Fibroblast of pulmonary artery (primary cell): ENCODE data around the gene UST.

Source experiments
- DNase-seq: peaks from one replicate; pipeline ENCODE4 v3.0.0-alpha.2; 2010; ENCODE audit warnings: low read depth
- H3K4me3 ChIP-seq: replicated peaks from 2 replicates; pipeline ENCODE4 v1.5.1; 2011; ENCODE audit warnings: low read depth, mild to moderate bottlenecking, control low read depth, low read length, moderate library complexity
- TF ChIP-seq, protein P1 (sequence below): IDR thresholded peaks from 2 replicates; pipeline ENCODE4 v1.5.1; 2011; ENCODE audit warnings: mild to moderate bottlenecking, control low read depth, low read length, inconsistent platforms; ENCODE audit errors: missing control alignments

UST gene

GRCh38 chr6:149084808-149085556 is 338.2 kb downstream of the UST start:
- H3K4me3 ChIP-seq: no peak overlapping the region
- TF ChIP-seq, protein P1, sequence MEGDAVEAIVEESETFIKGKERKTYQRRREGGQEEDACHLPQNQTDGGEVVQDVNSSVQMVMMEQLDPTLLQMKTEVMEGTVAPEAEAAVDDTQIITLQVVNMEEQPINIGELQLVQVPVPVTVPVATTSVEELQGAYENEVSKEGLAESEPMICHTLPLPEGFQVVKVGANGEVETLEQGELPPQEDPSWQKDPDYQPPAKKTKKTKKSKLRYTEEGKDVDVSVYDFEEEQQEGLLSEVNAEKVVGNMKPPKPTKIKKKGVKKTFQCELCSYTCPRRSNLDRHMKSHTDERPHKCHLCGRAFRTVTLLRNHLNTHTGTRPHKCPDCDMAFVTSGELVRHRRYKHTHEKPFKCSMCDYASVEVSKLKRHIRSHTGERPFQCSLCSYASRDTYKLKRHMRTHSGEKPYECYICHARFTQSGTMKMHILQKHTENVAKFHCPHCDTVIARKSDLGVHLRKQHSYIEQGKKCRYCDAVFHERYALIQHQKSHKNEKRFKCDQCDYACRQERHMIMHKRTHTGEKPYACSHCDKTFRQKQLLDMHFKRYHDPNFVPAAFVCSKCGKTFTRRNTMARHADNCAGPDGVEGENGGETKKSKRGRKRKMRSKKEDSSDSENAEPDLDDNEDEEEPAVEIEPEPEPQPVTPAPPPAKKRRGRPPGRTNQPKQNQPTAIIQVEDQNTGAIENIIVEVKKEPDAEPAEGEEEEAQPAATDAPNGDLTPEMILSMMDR: no peak
- DNase-seq: no peak

- TF ChIP-seq, protein P1: no peak
Observed at GRCh38 chr6:149085557-149085938, 338.7 kb downstream of the UST start.

GRCh38 chr6:149086363-149086762 is 339.5 kb downstream of the UST start:
- TF ChIP-seq, protein P1: no peak
- H3K4me3 ChIP-seq: no peak overlapping the region
- DNase-seq: no peak

More at GRCh38 chr6:149085557-149085938, 338.7 kb downstream of the UST start:
- DNase-seq: no peak
- no peak overlapping the region for H3K4me3 ChIP-seq

- no peak overlapping the region for H3K4me3 ChIP-seq
- no peak for DNase-seq
- TF ChIP-seq, protein P1: no peak
Observed at GRCh38 chr6:149087898-149088297, 341.1 kb downstream of the UST start.

DNA sequence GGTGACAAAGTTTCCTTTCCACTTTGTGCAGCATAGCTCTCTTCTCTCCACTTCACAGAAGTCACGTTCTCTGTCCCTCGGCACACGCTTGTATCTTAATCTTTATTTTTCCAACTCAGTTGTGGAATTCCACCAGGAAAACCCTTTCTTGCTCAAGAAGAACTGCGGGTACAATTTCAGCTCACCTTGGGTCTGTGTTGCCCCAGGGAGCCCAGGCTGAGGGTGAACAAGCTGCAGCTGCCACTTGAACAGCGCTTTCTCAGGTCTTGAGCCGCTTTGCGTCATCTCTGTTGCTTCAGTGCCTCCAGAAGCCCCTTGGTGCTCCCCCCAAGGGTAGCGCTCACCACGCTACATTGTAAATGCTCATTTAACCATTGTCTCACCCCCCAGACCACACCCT is 341.5 kb downstream of the UST start:
- no peak overlapping the region for H3K4me3 ChIP-seq
- no peak for DNase-seq
- TF ChIP-seq, protein P1: no peak

DNA sequence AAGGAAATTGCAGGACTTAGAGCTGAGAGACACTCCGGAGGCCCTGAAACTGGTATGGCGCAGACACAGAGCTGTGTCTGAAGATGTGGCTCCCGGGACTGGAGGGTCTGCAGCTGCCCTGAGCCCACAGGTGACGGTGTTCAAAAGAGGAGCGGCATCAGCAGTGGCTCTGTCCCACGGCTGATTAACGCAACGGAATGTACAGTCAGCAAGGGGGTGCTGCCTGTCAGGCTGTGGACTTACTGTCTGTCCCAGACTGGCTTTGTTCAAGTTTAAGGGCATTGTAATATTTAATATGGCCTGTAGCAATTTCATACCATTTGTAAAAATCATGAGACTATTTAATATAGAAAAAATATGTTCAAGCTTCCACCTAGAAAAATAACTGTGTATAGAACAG is 342.7 kb downstream of the UST start:
- H3K4me3 ChIP-seq: no peak overlapping the region
- TF ChIP-seq, protein P1: no peak
- DNase-seq: no peak

GRCh38 chr6:149090937-149091336 is 344.1 kb downstream of the UST start:
- no peak overlapping the region for H3K4me3 ChIP-seq
- DNase-seq: no peak
- TF ChIP-seq, protein P1: no peak
